Panc1 (cell line): ENCODE results near the gene GPR61.

Source experiments
- POLR2AphosphoS5 ChIP-seq: IDR thresholded peaks from 2 replicates; pipeline ENCODE4 v1.6.1; 2012; ENCODE audit warnings: mild to moderate bottlenecking, low read depth, low read length, moderate library complexity
- SIN3A ChIP-seq: IDR thresholded peaks from 2 replicates; pipeline ENCODE4 v1.6.1; 2012; ENCODE audit warnings: low read depth, mild to moderate bottlenecking, low read length, moderate library complexity, borderline replicate concordance; ENCODE audit not compliant: insufficient read depth
- TCF7L2 ChIP-seq: IDR thresholded peaks from 2 replicates; pipeline ENCODE4 v1.6.1; 2011; ENCODE audit warnings: mild to moderate bottlenecking, low read depth, low read length, inconsistent platforms
- TF ChIP-seq, protein P1 (sequence below): fragments of 450-650 bp; IDR thresholded peaks from 2 replicates; pipeline ENCODE4 v1.5.1; 2017; ENCODE audit warnings: mild to moderate bottlenecking
- TF ChIP-seq, protein P2 (sequence below), 2 experiments: IDR thresholded peaks; 2 replicates each; pipeline ENCODE4 v1.6.1; 2011 to 2012; ENCODE audit warnings: low read depth in 2 of 2, control low read depth in 1 of 2, low read length in 1 of 2, mild to moderate bottlenecking in 1 of 2, moderate library complexity in 1 of 2; ENCODE audit not compliant: insufficient read depth in 1 of 2

DNA sequence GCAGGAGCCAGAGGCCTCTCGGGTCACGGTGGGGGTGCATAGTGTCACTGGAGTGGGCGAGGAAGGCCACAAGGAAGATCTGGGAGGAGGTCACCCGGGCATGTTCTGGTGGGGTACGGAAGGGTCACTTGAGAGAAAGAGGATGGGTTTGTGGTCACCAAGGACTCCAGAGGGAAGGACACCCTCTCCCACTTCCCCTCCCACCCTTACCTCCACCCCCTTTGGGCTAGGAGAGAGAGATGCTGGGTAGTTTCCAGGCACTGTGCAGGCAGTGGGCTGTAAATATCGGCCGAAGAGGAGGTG, 30.8 kb upstream of the GPR61 start:
- TF ChIP-seq, protein P1, sequence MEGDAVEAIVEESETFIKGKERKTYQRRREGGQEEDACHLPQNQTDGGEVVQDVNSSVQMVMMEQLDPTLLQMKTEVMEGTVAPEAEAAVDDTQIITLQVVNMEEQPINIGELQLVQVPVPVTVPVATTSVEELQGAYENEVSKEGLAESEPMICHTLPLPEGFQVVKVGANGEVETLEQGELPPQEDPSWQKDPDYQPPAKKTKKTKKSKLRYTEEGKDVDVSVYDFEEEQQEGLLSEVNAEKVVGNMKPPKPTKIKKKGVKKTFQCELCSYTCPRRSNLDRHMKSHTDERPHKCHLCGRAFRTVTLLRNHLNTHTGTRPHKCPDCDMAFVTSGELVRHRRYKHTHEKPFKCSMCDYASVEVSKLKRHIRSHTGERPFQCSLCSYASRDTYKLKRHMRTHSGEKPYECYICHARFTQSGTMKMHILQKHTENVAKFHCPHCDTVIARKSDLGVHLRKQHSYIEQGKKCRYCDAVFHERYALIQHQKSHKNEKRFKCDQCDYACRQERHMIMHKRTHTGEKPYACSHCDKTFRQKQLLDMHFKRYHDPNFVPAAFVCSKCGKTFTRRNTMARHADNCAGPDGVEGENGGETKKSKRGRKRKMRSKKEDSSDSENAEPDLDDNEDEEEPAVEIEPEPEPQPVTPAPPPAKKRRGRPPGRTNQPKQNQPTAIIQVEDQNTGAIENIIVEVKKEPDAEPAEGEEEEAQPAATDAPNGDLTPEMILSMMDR: no peak
- TF ChIP-seq, protein P2, sequence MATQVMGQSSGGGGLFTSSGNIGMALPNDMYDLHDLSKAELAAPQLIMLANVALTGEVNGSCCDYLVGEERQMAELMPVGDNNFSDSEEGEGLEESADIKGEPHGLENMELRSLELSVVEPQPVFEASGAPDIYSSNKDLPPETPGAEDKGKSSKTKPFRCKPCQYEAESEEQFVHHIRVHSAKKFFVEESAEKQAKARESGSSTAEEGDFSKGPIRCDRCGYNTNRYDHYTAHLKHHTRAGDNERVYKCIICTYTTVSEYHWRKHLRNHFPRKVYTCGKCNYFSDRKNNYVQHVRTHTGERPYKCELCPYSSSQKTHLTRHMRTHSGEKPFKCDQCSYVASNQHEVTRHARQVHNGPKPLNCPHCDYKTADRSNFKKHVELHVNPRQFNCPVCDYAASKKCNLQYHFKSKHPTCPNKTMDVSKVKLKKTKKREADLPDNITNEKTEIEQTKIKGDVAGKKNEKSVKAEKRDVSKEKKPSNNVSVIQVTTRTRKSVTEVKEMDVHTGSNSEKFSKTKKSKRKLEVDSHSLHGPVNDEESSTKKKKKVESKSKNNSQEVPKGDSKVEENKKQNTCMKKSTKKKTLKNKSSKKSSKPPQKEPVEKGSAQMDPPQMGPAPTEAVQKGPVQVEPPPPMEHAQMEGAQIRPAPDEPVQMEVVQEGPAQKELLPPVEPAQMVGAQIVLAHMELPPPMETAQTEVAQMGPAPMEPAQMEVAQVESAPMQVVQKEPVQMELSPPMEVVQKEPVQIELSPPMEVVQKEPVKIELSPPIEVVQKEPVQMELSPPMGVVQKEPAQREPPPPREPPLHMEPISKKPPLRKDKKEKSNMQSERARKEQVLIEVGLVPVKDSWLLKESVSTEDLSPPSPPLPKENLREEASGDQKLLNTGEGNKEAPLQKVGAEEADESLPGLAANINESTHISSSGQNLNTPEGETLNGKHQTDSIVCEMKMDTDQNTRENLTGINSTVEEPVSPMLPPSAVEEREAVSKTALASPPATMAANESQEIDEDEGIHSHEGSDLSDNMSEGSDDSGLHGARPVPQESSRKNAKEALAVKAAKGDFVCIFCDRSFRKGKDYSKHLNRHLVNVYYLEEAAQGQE (IDR thresholded peaks at IDR 0.05; ENCODE audit: insufficient read depth in 1 of 2, low read depth in 2 of 2, low read length in 1 of 2): no peak
- TF ChIP-seq POLR2AphosphoS5 (no peak), TCF7L2 (no peak), SIN3A (no peak)
